NOMO-1 treated with DMSO at 0.1 percent for 48 hours (cell line): Measurements from ENCODE around the gene BRINP1.
A peak's percentile ranks its signal among the peaks of the same experiment; 100 is the strongest.
"Not testable (repeated sequence)": the region's sequence is repeated elsewhere in the genome, so short reads cannot be mapped to it uniquely, and the experiment has no call there.

ENCODE experiments used
- DNase-seq: peaks from one replicate; lab custom pipeline; 2025; ENCODE audit not compliant: unreplicated experiment; lab: John Stamatoyannopoulos, UW

The BRINP1 gene

DNA sequence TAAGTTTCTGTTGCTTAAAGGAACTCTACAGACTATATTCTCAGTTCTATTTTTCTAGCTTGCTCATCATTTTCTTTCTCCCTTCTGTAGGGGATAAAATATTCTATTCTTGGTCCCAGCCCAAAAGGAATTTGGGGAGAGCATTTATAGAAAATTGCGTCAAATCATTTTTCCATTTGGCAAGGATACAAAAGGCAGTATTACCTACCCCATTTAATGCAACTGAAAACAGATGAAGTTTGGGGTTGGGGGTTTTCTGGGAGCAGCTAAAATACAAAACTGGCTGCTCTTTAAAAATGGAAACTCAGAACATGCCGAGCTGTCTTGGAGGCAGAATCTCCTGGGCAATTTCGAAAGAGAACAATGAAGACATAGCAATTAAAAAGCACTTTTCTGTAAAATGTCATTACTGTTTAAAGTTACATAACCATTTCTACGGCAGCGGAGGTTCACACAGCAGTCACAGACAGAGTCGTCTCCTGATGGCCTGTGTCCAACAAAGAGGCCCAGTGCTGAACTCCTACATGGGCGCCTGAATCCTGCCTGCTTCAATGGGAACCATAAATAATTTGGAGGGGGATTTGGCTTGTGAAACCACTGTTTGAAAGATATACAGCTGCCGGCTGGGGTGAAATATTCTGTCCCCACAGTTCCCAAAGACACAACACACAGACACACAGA is 152.4 kb downstream of the BRINP1 start:
- DNase-seq = peak; percentile 2

DNA sequence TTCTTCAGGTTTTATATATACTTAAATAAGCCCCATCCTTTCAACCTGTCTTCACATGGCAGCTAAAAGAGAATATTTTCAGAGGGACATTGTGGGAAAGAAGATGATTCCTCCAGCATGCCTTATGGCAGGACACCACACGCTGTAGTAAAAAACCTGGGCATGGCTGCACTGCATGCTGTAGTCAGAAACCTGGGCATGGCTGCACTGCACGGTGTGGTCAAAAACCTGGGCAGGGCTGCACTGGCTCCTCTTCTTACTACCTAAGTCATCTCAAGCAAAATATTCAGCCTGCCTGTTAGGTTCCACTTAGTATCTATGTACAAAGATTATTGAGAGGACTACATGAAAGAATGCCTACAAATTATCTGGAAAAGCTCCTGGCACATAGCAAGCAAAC is 153.6 kb downstream of the BRINP1 start:
- DNase-seq = no peak

DNA sequence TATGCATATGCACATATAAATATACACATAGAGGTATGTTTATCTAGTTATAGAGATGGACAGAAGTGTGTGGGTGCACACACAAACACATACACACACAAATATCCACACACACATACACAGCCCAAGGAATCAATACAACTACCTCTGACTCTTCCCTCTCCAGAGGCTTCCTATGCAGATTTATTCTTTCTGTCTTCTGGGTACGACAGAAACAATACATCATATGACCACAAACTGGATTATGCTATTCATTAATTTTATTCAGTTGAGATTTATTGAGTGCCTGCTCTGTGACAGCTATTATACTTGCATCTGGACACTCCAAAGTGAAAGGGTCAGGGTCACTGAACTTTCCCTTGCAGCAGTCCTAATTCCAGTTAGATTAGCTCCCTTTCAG is 155.8 kb downstream of the BRINP1 start:
- DNase-seq = no peak

DNA sequence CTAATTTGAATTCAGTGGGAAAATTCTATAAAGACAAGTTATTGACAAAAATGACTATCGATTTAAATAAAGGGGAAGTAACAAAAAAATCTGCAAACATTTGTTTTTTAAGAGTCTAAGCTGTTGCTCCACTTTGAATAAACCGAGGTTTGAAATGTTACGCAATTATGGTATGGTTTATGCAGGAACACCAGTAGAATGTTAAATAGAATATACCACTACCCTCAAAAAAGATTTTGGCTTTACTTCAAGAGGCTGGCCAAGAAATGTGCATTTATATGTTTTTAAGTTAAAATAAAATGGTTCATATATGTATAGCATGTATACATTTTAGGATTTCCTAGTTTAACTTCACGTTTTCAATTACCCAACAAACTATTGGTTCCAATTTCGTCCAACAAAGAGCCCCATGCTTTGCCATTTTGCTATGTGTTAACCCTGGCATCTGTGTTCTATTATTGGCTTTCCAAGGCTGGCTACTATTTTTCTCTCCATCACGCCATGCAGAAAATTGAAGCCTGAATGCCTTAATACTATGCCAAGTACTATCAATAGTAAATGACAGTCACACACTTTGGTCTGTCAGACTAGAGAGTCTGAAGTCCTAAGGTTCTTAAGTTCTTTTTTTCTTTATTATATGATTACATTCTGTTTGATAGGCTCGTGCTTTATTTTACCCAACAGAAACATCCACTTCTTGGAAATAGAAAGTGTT is 171.2 kb downstream of the BRINP1 start:
- DNase-seq = no peak

DNA sequence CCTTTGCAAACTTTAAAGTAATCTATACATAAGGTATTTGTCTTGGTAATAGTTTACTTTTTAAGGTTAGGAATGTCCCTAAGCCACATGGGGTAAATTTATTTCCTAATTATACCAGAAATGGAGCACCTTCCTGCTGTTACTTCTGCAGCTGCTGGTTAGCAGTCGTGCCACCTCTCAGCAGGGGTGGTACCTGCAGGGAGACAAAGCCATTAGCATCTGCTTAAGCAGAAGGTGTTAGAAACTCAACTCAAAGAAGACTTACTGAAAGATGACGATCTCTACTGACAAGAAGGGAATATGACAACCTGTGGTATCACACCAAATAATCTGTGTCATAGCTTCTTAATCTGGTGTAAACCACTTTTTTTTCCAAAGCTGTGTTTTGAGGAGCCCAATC is 173.7 kb downstream of the BRINP1 start:
- DNase-seq = no peak

DNA sequence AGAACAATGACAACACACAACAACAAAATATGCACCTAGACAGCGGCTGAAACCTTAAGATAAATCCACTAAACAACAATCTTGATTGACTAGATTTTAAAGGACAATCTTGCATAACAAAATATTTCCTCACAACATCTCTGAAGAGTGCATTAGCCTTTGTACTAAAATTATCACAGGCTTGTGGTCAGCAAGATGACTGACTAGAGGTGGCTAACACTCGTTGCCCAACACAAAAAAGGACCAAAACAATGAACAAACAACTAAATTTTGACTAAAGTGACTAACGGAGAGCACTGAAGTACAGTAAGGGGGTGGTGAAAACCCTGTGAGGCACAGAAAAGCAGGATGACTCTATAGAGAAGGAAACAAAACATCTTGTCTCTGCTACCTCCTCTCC is 183.9 kb downstream of the BRINP1 start:
- no peak for DNase-seq

DNA sequence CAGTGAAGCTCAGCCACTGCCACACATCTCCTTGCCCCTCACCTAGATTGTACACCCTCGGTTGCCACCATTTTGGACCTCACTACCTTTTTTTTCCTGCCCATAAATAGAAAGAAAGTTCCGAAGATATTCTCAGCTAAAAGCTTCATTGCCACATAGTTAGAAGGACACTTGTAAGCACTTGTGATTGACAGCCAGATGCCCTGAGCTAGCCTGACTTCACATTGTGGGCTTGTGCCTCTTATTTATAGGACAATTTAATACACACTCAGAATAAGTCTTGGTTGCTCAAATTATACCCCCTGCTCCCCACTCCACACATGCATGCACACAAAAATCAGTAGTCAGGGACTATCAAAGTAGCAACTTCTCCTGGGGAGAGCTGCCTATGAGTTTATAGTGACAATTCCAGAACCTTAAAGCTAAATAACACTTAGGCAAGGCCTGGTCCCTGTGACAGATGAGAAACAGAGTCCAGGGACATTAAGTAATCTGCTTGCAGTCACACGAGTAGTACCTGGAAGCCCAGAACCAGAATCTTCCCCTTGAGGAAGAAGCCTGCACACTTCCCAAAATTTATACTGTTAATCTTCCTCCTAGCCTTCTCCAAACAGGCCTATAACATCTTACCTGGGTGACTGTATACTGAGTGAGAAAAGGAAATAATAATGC is 184.8 kb downstream of the BRINP1 start:
- no peak for DNase-seq

DNA sequence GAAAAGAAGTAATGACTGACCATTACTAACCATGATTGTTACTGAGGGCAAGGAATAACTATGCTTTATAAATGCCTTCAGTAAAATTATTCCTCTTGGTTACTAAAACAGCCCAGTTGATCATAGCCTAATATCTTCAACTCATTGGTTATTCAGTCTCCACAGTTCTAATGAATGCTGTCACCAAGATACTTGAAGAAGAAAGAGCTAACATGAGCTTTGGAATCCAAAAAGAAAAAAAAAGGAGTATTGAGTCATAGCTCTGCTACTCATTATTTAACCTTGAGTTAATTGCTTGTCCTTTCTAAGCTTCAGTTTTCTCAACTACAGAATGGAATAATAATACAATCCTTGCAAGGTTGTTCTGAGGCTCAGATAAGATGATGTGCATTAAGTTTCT is 187.7 kb downstream of the BRINP1 start:
- no peak for DNase-seq

DNA sequence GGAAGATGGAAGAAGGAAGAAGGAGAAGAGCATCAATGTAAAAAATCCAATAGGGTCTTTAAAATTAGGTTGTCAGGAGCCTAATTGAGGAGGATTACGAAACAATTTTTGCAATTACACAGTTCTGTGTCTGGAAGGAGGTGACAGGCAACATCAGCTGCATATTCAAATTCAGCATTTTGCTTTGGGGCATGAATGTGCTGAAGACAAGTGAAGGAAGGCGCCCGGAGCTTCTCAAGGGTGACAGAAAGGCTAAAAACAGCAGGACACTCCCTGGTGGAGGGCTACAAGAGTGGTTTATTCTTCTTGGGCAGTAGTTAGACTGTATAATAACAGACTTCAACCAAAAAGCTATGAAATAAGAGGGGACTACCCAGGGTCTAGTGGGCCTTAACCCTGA is 188.3 kb downstream of the BRINP1 start:
- DNase-seq = no peak

DNA sequence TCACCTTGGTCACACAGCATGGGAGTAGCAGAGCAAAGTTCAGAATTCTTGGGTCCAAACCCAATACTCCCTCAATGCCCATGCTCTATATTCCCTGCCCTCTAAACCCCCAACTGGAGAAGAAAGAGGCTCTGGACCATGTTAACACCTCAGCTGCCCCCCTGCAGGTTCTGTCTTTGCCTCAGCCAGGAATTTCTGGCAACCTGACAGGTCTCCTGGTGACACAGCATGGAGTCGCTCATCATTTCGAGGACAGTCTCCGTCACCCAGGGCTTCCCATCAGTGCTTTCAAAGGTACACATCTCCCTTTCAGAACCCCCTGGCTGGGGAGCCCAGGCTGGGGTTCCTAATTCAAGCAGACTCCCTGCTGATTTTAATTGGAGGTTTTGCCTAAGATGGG is 189.5 kb downstream of the BRINP1 start:
- no peak for DNase-seq

DNA sequence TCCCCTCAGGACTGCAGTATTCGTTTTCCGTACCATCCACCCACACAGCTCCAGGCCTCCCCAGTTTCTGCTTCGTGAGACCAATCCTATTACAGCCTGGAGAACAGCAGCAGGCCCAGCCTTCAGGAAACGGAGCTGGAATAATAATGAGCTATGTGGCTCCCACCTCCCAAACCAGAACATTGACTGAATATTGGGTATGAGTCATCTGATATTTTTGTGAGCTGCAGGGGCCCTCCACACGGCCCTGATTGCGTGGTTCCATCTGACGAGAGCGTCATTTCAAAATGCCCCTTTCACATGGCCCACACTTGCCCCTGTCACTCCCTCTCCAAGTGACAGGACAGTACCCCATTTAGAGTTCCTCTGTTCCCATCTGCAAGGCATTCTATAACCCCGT is 192.0 kb downstream of the BRINP1 start:
- DNase-seq = no peak

DNA sequence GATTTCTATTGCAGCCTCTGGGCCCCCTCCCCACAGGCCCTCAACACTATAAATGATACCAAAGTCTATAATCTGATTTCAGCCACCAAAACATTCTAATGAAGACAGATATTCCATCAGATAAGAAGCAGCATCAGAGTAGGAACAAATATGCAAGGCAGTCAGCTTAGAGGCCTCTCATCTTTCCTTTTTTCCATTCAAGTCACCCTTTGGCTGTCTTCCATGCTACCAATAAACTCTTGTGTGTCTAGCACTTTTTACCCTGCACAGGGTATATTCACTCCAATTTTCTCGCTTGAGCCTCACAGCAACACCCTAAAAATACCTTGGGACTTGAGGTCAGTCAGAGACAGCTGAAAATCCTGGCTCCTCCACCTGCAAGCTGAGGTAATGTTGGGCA is 193.7 kb downstream of the BRINP1 start:
- no peak for DNase-seq

DNA sequence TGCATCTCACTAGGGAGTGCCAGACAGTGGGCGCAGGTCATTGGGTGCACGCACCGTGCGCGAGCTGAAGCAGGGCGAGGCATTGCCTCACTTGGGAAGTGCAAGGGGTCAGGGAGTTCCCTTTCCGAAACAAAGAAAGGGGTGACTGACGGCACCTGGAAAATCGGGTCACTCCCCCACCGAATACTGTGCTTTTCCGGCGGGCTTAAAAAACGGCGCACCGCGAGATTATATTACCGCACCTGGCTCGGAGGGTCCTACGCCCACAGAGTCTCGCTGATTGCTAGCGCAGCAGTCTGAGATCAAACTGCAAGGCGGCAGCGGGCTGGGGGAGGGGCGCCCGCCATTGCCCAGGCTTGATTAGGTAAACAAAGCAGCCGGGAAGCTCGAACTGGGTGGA is 200.0 kb downstream of the BRINP1 start:
- not testable (repeated sequence) for DNase-seq

DNA sequence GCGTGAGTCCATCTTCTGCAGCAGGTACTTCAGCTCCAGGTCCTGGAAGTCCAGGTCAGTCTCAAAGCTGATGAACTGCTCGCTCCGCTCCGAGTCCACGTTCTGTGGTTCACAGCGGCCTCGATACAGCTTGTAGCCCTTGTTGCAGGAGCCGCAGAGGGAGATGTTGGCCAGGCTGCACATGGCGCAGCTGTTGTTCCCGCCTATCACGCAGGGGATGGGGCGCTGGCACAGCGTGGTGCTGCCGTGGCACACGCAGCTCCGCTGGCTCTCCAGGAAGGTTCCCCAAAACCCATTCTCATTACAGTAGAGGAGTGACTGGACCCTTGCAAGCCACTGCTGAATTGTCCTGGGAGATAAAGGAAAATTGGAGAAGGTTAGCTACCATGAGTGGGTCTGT is 201.4 kb downstream of the BRINP1 start:
- no peak for DNase-seq

DNA sequence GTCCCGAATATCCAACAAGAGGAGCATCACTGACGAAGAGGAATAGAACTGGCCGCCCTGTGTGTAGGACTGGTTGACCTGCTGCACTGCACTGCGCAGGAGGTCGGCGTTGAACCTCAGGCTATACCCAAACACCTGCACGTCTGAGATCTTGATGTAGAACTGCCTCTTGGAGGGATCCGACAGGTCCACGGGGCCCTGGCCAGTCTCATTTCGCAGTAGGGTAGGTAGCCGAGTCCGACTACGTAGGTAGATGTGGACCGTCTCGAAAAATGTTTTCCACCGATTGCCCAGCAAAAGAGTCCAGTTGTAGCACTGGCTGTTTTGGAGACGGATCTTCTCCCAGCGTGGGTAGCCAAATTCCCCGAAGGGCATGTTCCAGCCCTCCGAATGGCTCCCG is 202.0 kb downstream of the BRINP1 start:
- no peak for DNase-seq

DNA sequence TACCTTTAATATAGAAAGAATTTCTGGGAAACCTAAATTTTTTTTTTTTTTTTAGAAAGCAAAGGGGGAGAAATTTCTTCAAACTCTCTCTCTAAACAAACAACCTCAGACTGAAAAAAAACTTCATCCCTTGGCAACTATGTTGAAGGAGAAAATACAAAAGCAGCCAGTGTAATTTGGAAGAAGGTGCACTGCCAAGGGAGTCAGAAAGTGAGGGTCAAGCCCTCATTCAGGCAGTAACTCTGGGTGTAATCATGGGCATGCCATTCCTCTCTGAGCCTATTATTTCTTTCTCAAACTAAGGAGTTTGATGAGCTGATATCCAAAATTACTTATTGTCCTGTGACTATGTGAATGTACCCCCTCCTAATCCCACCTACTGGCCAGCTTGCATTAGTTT is 203.1 kb downstream of the BRINP1 start:
- DNase-seq = no peak

DNA sequence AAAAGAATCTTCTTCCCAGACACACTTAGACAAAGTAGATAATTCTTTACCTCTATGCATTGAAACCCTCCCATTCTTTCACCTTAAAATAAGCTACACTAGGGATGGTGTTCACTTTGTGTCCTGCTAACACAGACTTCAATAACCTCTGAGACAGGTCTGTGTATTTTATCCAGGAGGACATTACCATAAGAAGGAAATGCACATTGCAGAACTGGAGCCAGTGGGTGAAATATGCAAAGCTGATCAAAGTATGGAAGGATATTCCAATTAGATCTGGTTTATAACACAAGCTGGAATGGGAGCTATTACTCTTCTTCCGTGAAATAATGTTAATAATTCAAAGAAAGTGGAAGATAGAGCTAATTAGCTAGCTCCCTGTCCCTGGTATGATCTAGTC is 204.1 kb downstream of the BRINP1 start:
- DNase-seq = no peak

DNA sequence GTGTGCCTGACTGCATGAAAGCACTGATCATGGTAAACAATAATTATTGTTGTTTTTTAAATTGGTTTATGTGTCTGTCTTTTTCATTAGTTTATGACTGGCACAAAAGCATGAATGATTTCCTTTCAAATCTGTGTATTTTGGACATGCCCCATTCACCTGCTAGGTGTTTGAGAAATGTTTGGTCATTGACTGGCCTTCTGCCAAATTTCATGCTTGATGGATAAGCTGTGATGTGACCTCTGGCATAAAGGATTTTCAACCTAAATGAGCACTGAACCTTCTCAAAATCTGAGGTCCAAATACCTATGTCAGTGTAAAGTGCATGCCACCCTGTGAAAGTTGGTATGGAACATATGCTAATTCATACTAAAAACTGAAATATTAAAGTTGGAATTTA is 204.5 kb downstream of the BRINP1 start:
- DNase-seq = no peak

DNA sequence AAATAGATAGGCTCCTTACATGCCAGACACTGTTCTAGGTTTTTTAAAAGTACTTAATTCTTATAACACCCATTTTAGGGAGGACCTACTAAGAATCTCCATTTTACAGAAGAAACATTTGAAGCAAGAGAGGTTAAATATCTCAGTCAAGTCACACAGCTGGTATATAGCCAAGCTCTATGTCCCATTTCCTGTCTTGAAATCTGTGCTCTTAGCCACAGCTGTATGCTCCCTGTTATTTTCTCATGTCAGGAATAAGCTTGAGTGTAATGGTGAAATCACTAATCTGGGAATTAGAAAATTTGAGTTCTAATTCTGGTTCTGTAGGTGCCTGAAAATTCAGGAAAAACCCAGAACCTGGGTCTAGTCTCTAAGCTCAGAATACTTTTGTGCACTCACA is 208.7 kb downstream of the BRINP1 start:
- no peak for DNase-seq

DNA sequence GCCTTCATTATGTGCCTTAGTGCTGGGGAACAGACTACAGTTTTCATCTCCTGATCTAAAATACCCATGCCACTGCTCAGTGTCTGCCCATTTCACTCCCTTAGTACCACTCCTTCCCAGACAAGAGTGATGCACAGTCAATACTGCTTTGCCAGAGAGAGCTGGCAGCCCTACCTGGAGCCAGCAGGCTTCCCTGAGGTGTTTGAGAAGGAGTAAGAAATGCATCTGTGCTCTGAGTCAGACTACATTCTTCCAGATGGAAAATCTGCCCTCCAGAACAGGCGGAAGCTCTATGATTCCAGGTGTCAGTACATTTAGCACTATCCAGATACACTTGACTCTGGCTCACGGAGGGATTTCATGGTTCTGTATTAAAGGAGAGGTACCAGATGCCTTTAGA is 209.8 kb downstream of the BRINP1 start:
- DNase-seq = no peak

DNA sequence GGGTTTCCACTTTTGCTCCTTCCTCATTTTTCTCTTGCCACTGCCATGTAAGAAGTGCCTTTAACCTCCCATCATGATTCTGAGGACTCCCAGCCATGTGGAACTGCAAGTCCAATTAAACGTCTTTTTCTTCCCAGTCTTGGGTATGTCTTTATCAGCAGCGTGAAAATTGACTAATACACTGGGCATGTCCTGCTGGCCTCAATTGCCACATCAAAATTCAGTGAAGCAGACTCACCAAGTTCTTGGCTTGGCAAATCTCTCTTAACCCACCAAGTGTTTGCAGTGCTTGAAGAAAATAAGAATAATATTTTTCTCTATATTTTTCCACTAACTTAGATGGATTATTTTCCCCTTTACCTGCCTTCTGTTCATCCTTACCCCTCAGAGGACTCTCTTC is 212.0 kb downstream of the BRINP1 start:
- no peak for DNase-seq

DNA sequence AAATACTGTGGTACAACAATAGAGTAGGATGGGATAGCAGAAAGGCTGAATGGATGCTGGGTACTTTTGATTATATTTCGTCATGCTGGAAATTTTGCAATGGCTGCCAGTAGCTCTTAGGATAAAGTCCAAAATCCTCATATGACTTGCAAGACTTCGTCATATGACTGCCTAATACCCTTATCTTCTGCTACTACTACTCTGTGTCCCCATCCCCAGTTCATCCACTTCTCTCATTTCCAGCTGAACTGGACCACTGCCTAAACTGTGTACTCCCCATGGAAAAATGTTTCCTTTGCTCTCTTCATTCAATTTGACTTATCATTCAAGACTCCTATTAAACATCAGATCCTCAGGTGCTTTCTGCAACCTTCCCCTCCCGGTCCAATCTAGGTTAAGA is 212.9 kb downstream of the BRINP1 start:
- DNase-seq = no peak
